Gastroesophageal sphincter (tissue), 4 donors: ENCODE results near the gene CDV3. TPM values are rescaled to one million over a fixed set of nuclear protein-coding genes. Genes with fewer than 3 reads are reported as not detected.

Experiments
- ATAC-seq: fragments of 150-250 bp; one replicate; pipeline ENCODE4 v1.9.1; 2016; ENCODE audit warnings: mild to moderate bottlenecking, moderate library complexity
- H3K27ac ChIP-seq, 4 donors: fragments of 200-600 bp; sonication (generic) in 3 of 4; 1 replicate in 3 of 4; 2 replicates in 1 of 4; pipeline ENCODE4 v1.5.1; 2016 to 2019
- H3K27me3 ChIP-seq: fragments of 200-600 bp; sonication (generic); one replicate; pipeline ENCODE4 v1.5.1; 2019
- H3K36me3 ChIP-seq, 2 donors: fragments of 200-600 bp; sonication (generic); one replicate each; pipeline ENCODE4 v1.5.1; 2019; ENCODE audit warnings: control low read depth in 1 of 2
- H3K4me1 ChIP-seq, 3 donors: fragments of 200-600 bp; sonication (generic); 1 replicate in 2 of 3; 2 replicates in 1 of 3; pipeline ENCODE4 v1.5.1; 2016 to 2019; ENCODE audit warnings: control low read depth in 2 of 3
- H3K4me3 ChIP-seq, 2 donors: fragments of 200-600 bp; sonication (generic); one replicate each; pipeline ENCODE4 v1.5.1; 2019; ENCODE audit warnings: mild to moderate bottlenecking in 1 of 2, moderate library complexity in 1 of 2
- H3K9me3 ChIP-seq, 3 donors: fragments of 200-600 bp; sonication (generic); one replicate each; pipeline ENCODE4 v1.5.1; 2017 to 2019; ENCODE audit warnings: control low read depth in 2 of 3
- CTCF ChIP-seq, 4 experiments: fragments of 200-600 bp in 2 of 4; fragments of 450-650 bp in 2 of 4; sonication (generic) in 1 of 4; IDR thresholded peaks; one replicate each; pipeline ENCODE4 v1.5.1; 2017 to 2019; ENCODE audit warnings: antibody characterized with exemption in 4 of 4, mild to moderate bottlenecking in 2 of 4, moderate library complexity in 2 of 4
- EP300 ChIP-seq: sonication (generic); formaldehyde crosslinking; IDR thresholded peaks from one replicate; pipeline ENCODE4 v1.6.1; 2017; ENCODE audit warnings: antibody characterized with exemption, mild to moderate bottlenecking
- POLR2A ChIP-seq, 2 donors: fragments of 450-650 bp; IDR thresholded peaks; one replicate each; pipeline ENCODE4 v1.6.1; 2017; ENCODE audit warnings: antibody characterized with exemption in 2 of 2, mild to moderate bottlenecking in 2 of 2, moderate library complexity in 1 of 2
- POLR2AphosphoS5 ChIP-seq: sonication (generic); formaldehyde crosslinking; IDR thresholded peaks from one replicate; pipeline ENCODE4 v1.6.1; 2017; ENCODE audit warnings: antibody characterized with exemption
- whole genome bisulfite sequencing, 2 donors: methylation state at CpG; one replicate each; pipeline ENCODE4 v1.1.5; 2018; ENCODE audit warnings: low coverage in 1 of 2; 5-methylcytosine and 5-hydroxymethylcytosine counted together
- small RNA-seq, 4 donors: library from RNA; depleted of rRNA; stranded (forward); fragments of <200 nt; gene quantifications; one replicate each; pipeline ENCODE3, GENCODE V24; 2016
- total RNA-seq, 4 donors: library from RNA; depleted of rRNA; stranded (reverse); fragments of >200 nt; gene quantifications; one replicate each; pipeline ENCODE4 v1.1.0, GENCODE V29; 2016

Gene CDV3
- total RNA-seq, 4 donors from 2014 or later: 152 to 293 (median 221) TPM

- no peaks in the 10 kb centered on the region for H3K27me3 ChIP-seq
- 92 to 95% methylated on average over 2 of the region's 2 CpGs for WGBS, 2 donors
- no peaks in the 10 kb centered on the region for H3K4me1 ChIP-seq
- H3K4me3 ChIP-seq: no peak overlapping the region
- no peak for TF ChIP-seq CTCF (IDR thresholded peaks at IDR 0.05)
- TF ChIP-seq EP300: no peak
- no peak for TF ChIP-seq POLR2A (IDR thresholded peaks at IDR 0.05)
- TF ChIP-seq POLR2AphosphoS5: no peak
- H3K27ac ChIP-seq: no peak overlapping the region
- peaks cover 0 to 95% of the 10 kb centered on the region in 2 donors for H3K36me3 ChIP-seq
- ATAC-seq: no peak
- H3K9me3 ChIP-seq: no peaks in the 10 kb centered on the region
These were observed 55.7 kb downstream of the CDV3 start for GRCh38 chr3:133629146-133629545.

- Histone ChIP-seq H3K27me3 (no peaks in the 10 kb centered on the region), H3K9me3 (no peaks in the 10 kb centered on the region), H3K4me1 (no peaks in the 10 kb centered on the region), H3K27ac (no peak overlapping the region), H3K36me3 (peaks cover 0 to 94% of the 10 kb centered on the region in 2 donors), H3K4me3 (no peak overlapping the region)
- ATAC-seq: no peak
- TF ChIP-seq EP300: no peak
- no peak for TF ChIP-seq CTCF (IDR thresholded peaks at IDR 0.05)
- TF ChIP-seq POLR2A (IDR thresholded peaks at IDR 0.05): no peak
- no peak for TF ChIP-seq POLR2AphosphoS5
- 89 to 100% methylated on average over 2 to 4 of the region's 4 CpGs for WGBS, 2 donors
These were observed 60.0 kb downstream of the CDV3 start for GRCh38 chr3:133633439-133633838.

Small RNA genes lying within 50 kb of the gene (small RNA-seq; reads per million reads assigned to genes)
- gene AC022296.2 (0 reads per million in 4 donors), gene RF00438 (0 reads per million in 4 donors)

Other genes with a start within 250 kb of the CDV3 start
- gene BFSP2, start 173.6 kb upstream of the CDV3 start, total RNA-seq: not detected
- gene TOPBP1, start 88.3 kb downstream of the CDV3 start, total RNA-seq: 10 to 100 TPM; 16.5 to 29.3 (median 21.9) TPM
- 10 to 100 TPM in 1 of 4 donors, 1 to 10 TPM in 2, under 1 TPM in 1; 0.78 to 12.5 (median 1.2) TPM for gene TF, start 172.7 kb downstream of the CDV3 start, total RNA-seq
- 10 to 100 TPM; 13.8 to 32.1 (median 24.4) TPM for gene SRPRB, start 232.1 kb downstream of the CDV3 start, total RNA-seq